ENCODE results near the gene RDH14.
A peak's percentile ranks its signal among the peaks of the same experiment; 100 is the strongest.

Gene RDH14

DNA sequence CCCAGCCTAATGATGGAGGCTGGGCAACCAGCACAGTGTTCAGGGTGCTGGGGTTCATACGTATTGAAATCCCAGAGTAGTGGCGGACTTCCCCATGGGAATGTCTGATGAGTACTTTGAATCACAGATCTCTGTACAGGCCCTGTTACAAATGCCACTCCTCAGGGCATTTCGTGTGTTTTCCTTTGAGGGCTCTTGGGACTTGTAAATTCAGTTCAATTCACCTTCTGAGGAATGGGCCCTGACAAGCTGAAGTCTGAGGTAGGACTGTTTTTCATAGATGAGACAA lies 288 bp upstream of the RDH14 start:
- Histone ChIP-seq H3K4me3 (ENCODE audit: low read length) (peak overlapping the region; percentile 77), H3K27ac (ENCODE audit: low read depth, low read length) (no peak overlapping the region), H3K4me2 (ENCODE audit: low read length) (peak overlapping the region; percentile 80), H3K9me3 (ENCODE audit: control insufficient read depth, insufficient read depth, low read length) (peaks cover 8% of the 10 kb centered on the region; the same call in 1 of the 2 replicates), H3K9me2 (replicated peaks; ENCODE audit: control insufficient read depth, low read length) (no peaks in the 10 kb centered on the region), H3K79me2 (ENCODE audit: control insufficient read depth, low read length) (peaks cover 42% of the 10 kb centered on the region), H3F3A (ENCODE audit: control insufficient read depth, insufficient read depth) (no peaks in the 10 kb centered on the region), H3K4me1 (ENCODE audit: control insufficient read depth, low read length) (peaks cover 28% of the 10 kb centered on the region), H3K27me3 (ENCODE audit: control insufficient read depth, low read length) (no peaks in the 10 kb centered on the region), H4K20me1 (ENCODE audit: control insufficient read depth, insufficient read depth, low read depth, low read length) (no peaks in the 10 kb centered on the region; the same call in 1 of the 2 replicates), H3K36me3 (ENCODE audit: control insufficient read depth, low read length) (peaks cover 31% of the 10 kb centered on the region)
- TF ChIP-seq, protein P1, sequence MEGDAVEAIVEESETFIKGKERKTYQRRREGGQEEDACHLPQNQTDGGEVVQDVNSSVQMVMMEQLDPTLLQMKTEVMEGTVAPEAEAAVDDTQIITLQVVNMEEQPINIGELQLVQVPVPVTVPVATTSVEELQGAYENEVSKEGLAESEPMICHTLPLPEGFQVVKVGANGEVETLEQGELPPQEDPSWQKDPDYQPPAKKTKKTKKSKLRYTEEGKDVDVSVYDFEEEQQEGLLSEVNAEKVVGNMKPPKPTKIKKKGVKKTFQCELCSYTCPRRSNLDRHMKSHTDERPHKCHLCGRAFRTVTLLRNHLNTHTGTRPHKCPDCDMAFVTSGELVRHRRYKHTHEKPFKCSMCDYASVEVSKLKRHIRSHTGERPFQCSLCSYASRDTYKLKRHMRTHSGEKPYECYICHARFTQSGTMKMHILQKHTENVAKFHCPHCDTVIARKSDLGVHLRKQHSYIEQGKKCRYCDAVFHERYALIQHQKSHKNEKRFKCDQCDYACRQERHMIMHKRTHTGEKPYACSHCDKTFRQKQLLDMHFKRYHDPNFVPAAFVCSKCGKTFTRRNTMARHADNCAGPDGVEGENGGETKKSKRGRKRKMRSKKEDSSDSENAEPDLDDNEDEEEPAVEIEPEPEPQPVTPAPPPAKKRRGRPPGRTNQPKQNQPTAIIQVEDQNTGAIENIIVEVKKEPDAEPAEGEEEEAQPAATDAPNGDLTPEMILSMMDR (IDR thresholded peaks at IDR 0.05; ENCODE audit: low read depth, low read length, poor library complexity, severe bottlenecking) = no peak
- TF ChIP-seq EZH2phosphoT487 (IDR thresholded peaks at IDR 0.05; ENCODE audit: borderline replicate concordance, low read length) = no peak

DNA sequence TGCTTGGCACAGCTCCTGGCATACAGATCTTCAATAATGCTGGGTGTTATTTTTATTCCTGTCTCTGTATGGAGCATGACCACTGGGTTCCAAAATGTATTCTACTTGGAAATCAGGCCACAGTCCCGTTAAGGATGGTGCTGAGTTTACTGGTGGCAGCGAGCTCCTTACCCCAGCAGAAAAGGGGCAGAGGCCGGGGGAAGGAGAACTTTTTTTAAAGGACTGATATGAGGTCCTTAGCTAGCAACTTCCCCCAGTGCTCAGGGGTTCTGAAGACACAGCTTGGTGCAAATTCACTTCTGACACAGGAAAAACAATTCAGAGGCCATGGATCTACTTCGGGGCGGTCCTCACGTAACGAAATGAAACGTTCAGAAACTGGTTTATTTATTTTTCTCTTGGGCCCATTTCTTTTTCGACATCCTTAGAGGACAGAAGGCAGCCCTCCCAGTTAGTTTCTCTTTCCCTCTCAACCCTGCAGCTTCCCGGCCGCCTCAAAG lies 872 bp downstream of the RDH14 start:
- H3K4me1 ChIP-seq (ENCODE audit: control insufficient read depth, low read length) = peaks cover 28% of the 10 kb centered on the region
- peak overlapping the region; percentile 80 for H3K4me2 ChIP-seq (ENCODE audit: low read length)
- TF ChIP-seq EZH2phosphoT487 (IDR thresholded peaks at IDR 0.05; ENCODE audit: borderline replicate concordance, low read length) = no peak
- TF ChIP-seq, protein P1 (IDR thresholded peaks at IDR 0.05; ENCODE audit: low read depth, low read length, poor library complexity, severe bottlenecking) = no peak
- H3K9me2 ChIP-seq (replicated peaks; ENCODE audit: control insufficient read depth, low read length) = no peaks in the 10 kb centered on the region
- H3K4me3 ChIP-seq (ENCODE audit: low read length) = peak overlapping the region; percentile 77
- H3K36me3 ChIP-seq (ENCODE audit: control insufficient read depth, low read length) = peaks cover 41% of the 10 kb centered on the region
- H3K9me3 ChIP-seq (ENCODE audit: control insufficient read depth, insufficient read depth, low read length) = peaks cover 8% of the 10 kb centered on the region; the same call in 1 of the 2 replicates
- no peaks in the 10 kb centered on the region for H3K27me3 ChIP-seq (ENCODE audit: control insufficient read depth, low read length)
- H3K27ac ChIP-seq (ENCODE audit: low read depth, low read length) = 0 out of 2 replicates have a peak overlapping the region, but pooled peaks have one; percentile 49
- H3K79me2 ChIP-seq (ENCODE audit: control insufficient read depth, low read length) = peaks cover 51% of the 10 kb centered on the region
- H3F3A ChIP-seq (ENCODE audit: control insufficient read depth, insufficient read depth) = no peaks in the 10 kb centered on the region
- H4K20me1 ChIP-seq (ENCODE audit: control insufficient read depth, insufficient read depth, low read depth, low read length) = no peaks in the 10 kb centered on the region; the same call in 1 of the 2 replicates

DNA sequence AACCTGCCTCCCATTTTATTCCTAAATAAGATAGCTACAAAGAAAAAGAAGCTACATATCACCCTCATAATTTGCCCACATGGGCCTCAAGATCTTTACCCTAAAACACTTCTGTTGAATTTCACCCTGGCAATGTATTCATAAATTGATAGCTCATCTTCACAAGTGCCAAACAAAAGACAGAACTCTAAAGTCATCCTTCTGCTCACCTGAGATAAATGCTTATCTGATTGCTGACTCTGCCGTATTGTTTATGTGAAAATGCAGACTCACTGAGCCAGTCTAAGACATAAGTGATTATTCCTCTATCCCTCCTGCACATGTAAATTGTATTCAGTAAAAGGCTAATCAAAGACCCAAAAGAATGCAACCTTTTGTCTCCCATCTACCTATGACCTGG lies 2.0 kb downstream of the RDH14 start:
- Histone ChIP-seq H3K27me3 (ENCODE audit: control insufficient read depth, low read length) (no peaks in the 10 kb centered on the region), H3F3A (ENCODE audit: control insufficient read depth, insufficient read depth) (no peaks in the 10 kb centered on the region), H3K4me2 (ENCODE audit: low read length) (peak overlapping the region; percentile 80), H3K27ac (ENCODE audit: low read depth, low read length) (no peak overlapping the region), H3K4me1 (ENCODE audit: control insufficient read depth, low read length) (peaks cover 28% of the 10 kb centered on the region), H3K9me3 (ENCODE audit: control insufficient read depth, insufficient read depth, low read length) (no peaks in the 10 kb centered on the region), H4K20me1 (ENCODE audit: control insufficient read depth, insufficient read depth, low read depth, low read length) (no peaks in the 10 kb centered on the region; the same call in 1 of the 2 replicates), H3K36me3 (ENCODE audit: control insufficient read depth, low read length) (peaks cover 52% of the 10 kb centered on the region), H3K9me2 (replicated peaks; ENCODE audit: control insufficient read depth, low read length) (no peaks in the 10 kb centered on the region), H3K79me2 (ENCODE audit: control insufficient read depth, low read length) (peaks cover 61% of the 10 kb centered on the region), H3K4me3 (ENCODE audit: low read length) (0 out of 2 replicates have a peak overlapping the region, but pooled peaks have one; percentile 7)
- TF ChIP-seq, protein P1 (IDR thresholded peaks at IDR 0.05; ENCODE audit: low read depth, low read length, poor library complexity, severe bottlenecking) = no peak
- no peak for TF ChIP-seq EZH2phosphoT487 (IDR thresholded peaks at IDR 0.05; ENCODE audit: borderline replicate concordance, low read length)

All from DOHH2 (cell line).